GM23248 (cell line): Measurements from ENCODE around the gene RAB40B. TPM values are rescaled to one million over a fixed set of nuclear protein-coding genes. Genes with fewer than 3 reads are reported as not detected.

Source experiments
- DNase-seq: peaks from one replicate; pipeline ENCODE4 v3.0.0-alpha.2; 2015
- H2AFZ ChIP-seq: fragments of 200-600 bp; sonication (generic); 2 replicates; pipeline ENCODE4 v1.6.1; 2016; ENCODE audit warnings: antibody characterized with exemption
- H3F3A ChIP-seq: fragments of 200-600 bp; sonication (generic); 2 replicates; pipeline ENCODE4 v1.6.1; 2016; ENCODE audit warnings: mild to moderate bottlenecking, antibody characterized with exemption, mixed run types; ENCODE audit not compliant: insufficient read depth
- H3K27ac ChIP-seq: fragments of 200-600 bp; sonication (generic); 2 replicates; pipeline ENCODE4 v1.5.1; 2016; ENCODE audit warnings: mild to moderate bottlenecking
- H3K27me3 ChIP-seq: fragments of 200-600 bp; sonication (generic); replicated peaks from 2 replicates; pipeline ENCODE4 v1.6.1; 2016; ENCODE audit warnings: mild to moderate bottlenecking; ENCODE audit not compliant: insufficient read depth
- H3K36me3 ChIP-seq: fragments of 200-600 bp; sonication (generic); 2 replicates; pipeline ENCODE4 v1.6.1; 2016; ENCODE audit warnings: low read depth, mild to moderate bottlenecking
- H3K4me1 ChIP-seq: fragments of 200-600 bp; sonication (generic); 2 replicates; pipeline ENCODE4 v1.6.1; 2016; ENCODE audit warnings: mild to moderate bottlenecking; ENCODE audit not compliant: insufficient read depth
- H3K4me2 ChIP-seq: fragments of 200-600 bp; sonication (generic); one replicate; pipeline ENCODE4 v1.6.1; 2016; ENCODE audit warnings: mild to moderate bottlenecking; ENCODE audit not compliant: unreplicated experiment
- H3K4me3 ChIP-seq: fragments of 200-600 bp; sonication (generic); 2 replicates; pipeline ENCODE4 v1.5.1; 2016; ENCODE audit warnings: mild to moderate bottlenecking
- H3K79me2 ChIP-seq: fragments of 200-600 bp; sonication (generic); 2 replicates; pipeline ENCODE4 v1.6.1; 2016; ENCODE audit warnings: mild to moderate bottlenecking; ENCODE audit not compliant: insufficient read depth
- H3K9ac ChIP-seq: fragments of 200-600 bp; sonication (generic); 2 replicates; pipeline ENCODE4 v1.6.1; 2016; ENCODE audit warnings: mild to moderate bottlenecking
- H3K9me2 ChIP-seq: fragments of 200-600 bp; sonication (generic); 2 replicates; pipeline ENCODE4 v1.6.1; 2016; ENCODE audit warnings: mixed run types, mild to moderate bottlenecking, moderate library complexity; ENCODE audit not compliant: insufficient read depth
- H3K9me3 ChIP-seq: fragments of 200-600 bp; sonication (generic); one replicate; pipeline ENCODE4 v1.6.1; 2017; ENCODE audit warnings: low read depth
- H4K20me1 ChIP-seq: fragments of 200-600 bp; sonication (generic); 2 replicates; pipeline ENCODE4 v1.6.0; 2016; ENCODE audit not compliant: insufficient read depth
- EZH2 ChIP-seq: fragments of 200-600 bp; sonication (generic); IDR thresholded peaks from 2 replicates; pipeline ENCODE4 v1.6.1; 2018; ENCODE audit warnings: antibody characterized with exemption, mild to moderate bottlenecking; ENCODE audit not compliant: insufficient read depth, poor library complexity, severe bottlenecking
- EZH2phosphoT487 ChIP-seq: fragments of 200-600 bp; sonication (generic); IDR thresholded peaks from 2 replicates; pipeline ENCODE4 v1.6.1; 2018; ENCODE audit warnings: antibody characterized with exemption, moderate library complexity, mild to moderate bottlenecking, low read depth; ENCODE audit not compliant: insufficient read depth
- WGBS, 2 experiments: methylation state at CpG; one replicate each; pipeline ENCODE4 v1.1.6; 2015 to 2017; ENCODE audit warnings: low lambda C conversion rate in 2 of 2, low coverage in 1 of 2; ENCODE audit errors: missing lambda C conversion rate in 2 of 2; 5-methylcytosine and 5-hydroxymethylcytosine counted together
- in situ Hi-C: fragments of 300-500 bp; cut with MboI; formaldehyde crosslinking; loops from 2 replicates; pipeline ENCODE4 v1.15.0; 2020
- polyA plus RNA-seq: library from polyadenylated mRNA; unstranded; fragments of >200 nt; fragmentation: Nextera tagmentation; extraction: Ambion mirVana; gene quantifications from 2 replicates; pipeline ENCODE4 v1.2.1, GENCODE V29; 2016
- total RNA-seq: library from RNA; depleted of rRNA; stranded (reverse); fragments of >200 nt; shearing (Covaris generic); gene quantifications from 2 replicates; pipeline ENCODE4 v1.2.3, GENCODE V29; 2014

The RAB40B gene
- total and polyA plus RNA-seq, 2 experiments from 2014 or later = 23.7 to 23.8 TPM

DNA sequence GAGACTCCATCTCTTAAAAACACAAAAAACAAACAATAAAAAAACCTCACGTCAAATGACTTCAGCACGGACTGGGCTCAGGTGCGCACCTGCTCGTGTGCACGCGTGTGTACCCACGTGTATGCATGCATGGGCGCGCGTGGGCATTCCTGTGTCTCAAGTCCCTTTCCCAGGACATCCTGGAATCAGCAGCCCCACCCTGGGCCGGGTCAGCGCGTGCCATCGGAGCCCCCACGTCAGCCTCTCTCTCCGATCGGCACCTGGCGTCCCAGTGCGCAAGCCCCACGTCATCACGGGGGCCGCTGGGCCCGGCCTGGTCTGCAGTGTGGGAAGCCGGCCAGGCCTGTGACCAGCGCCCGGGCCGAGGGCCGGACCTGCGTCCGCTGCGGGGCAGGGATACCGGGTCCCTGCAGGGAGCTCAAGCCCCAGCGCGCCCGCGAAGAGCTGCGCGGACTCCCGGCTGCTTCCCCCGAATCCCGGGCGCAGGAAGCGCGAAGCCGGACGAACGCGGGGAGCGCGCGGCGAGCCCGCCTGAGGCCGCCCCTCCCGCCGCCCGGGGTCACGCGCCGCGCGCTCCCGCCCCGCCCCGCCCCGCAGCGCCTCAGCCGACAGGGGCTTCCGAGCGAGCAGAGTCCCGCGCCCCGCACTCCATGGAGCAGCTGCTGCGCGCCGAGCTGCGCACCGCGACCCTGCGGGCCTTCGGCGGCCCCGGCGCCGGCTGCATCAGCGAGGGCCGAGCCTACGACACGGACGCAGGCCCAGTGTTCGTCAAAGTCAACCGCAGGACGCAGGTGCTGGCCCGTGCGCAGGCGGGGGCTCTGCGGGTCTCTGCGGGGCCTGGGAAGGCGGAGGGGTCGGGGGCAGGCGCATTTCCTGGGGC is 36.7 kb upstream of the RAB40B start, which contains the start of gene FN3K:
TSS of gene FN3K (plus strand) at position 629 of the 880 bp plus-strand sequence. CDS start at position 651, 22 bp downstream.
- H3K4me2 ChIP-seq = peak within 1 kb of the TSS; percentile 78
- H3K9me2 ChIP-seq = no peaks in the 10 kb centered on the region
- peak within 1 kb of the TSS; percentile 75 for H2AFZ ChIP-seq
- peak within 1 kb of the TSS; percentile 73 for H3K4me3 ChIP-seq
- no peaks in the 10 kb centered on the region for H3F3A ChIP-seq
- no peak within 1 kb of the TSS for H3K27ac ChIP-seq
- no peak for TF ChIP-seq EZH2
- no peak for TF ChIP-seq EZH2phosphoT487
- 2 to 3% methylated on average over 50 to 62 of the region's 101 CpGs for WGBS, 2 experiments
- H3K9ac ChIP-seq = peak within 1 kb of the TSS; percentile 68
- H3K79me2 ChIP-seq = no peaks in the 10 kb centered on the region
- no peaks in the 10 kb centered on the region for H3K9me3 ChIP-seq
- no peaks in the 10 kb centered on the region for H3K27me3 ChIP-seq
- in situ Hi-C loops = no loop called here
- H3K36me3 ChIP-seq = no peaks in the 10 kb centered on the region
- no peaks in the 10 kb centered on the region for H4K20me1 ChIP-seq
- peak; percentile 73 for DNase-seq
- no peaks in the 10 kb centered on the region for H3K4me1 ChIP-seq

DNA sequence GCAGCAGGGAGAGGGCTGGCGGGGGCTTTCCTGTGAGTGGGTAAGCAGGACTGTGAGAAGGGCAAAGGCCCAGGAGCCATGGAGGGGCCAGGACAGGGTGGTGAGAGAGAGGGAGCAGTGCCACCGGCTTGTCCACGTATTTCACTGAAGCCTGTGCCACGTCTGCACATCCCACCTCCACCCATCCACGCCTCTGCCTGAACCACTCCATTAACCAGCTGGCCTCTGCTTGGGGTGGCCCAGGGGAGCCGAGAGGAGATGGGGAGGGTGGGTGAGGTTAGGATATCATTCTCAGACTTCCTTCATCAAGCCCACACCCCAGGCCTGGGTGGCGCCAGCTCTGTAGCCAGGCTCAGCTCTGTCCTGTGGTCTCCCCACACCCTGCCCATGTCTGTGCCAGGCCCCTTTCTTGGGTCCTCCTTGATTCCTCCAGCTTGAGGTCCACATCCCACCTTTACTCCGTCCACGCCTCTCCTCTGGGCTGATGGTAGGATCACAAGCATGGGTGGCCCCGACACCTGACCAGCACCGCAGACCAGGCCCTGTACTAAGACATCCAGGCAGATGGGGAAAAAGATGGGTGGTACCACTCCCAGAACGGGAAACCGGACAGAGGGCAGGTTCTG is 33.7 kb upstream of the RAB40B start:
- Histone ChIP-seq H3K4me3 (no peak overlapping the region), H3K9me2 (no peaks in the 10 kb centered on the region), H2AFZ (no peak overlapping the region), H3K36me3 (no peaks in the 10 kb centered on the region; the same call in 1 of the 2 replicates), H3K27ac (no peak overlapping the region), H3K27me3 (no peaks in the 10 kb centered on the region), H3K9me3 (no peaks in the 10 kb centered on the region), H3K79me2 (no peaks in the 10 kb centered on the region), H3K4me1 (no peaks in the 10 kb centered on the region), H4K20me1 (no peaks in the 10 kb centered on the region), H3K4me2 (no peak overlapping the region), H3F3A (no peaks in the 10 kb centered on the region), H3K9ac (no peak overlapping the region)
- TF ChIP-seq EZH2phosphoT487 = no peak
- TF ChIP-seq EZH2 = no peak
- DNase-seq = no peak
- WGBS, 2 experiments = 88 to 92% methylated on average over 13 of the region's 13 CpGs
- in situ Hi-C loops = no loop called here

DNA sequence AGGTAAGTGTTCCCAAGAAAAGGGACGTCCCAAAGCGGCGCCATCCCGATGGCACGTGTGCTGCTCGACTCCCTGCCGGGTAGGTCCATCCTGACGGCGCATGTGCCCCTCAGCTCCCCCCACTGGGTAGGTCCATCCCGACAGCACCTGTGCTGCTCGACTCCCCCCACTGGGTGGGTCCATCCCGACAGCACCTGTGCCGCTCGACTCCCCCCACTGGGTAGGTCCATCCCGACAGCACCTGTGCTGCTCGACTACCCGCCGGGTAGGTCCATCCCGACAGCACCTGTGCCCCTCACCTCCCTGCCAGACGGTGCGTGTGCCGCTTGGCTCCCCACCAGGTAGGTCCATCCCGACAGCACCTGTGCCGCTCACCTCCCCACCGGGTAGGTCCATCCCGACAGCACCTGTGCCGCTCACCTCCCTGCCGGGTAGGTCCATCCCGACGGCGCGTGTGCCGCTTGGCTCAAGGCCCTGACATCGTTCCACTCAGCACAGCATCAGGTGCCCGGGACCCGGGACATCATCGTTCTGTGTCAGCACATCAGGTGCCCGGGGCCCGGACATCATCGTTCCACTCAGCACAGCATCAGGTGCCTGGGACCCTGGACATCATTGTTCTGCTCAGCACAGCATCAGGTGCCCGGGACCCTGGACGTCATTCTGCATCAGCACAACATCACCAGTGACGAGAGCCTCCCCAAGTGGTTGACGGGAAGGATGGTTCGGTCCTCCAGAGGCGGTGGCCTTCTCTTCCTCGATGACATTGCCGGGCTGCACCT is 31.2 kb upstream of the RAB40B start:
- Histone ChIP-seq H3K79me2 (no peaks in the 10 kb centered on the region), H3K27me3 (no peaks in the 10 kb centered on the region), H2AFZ (no peak overlapping the region), H3F3A (no peaks in the 10 kb centered on the region), H3K9me3 (no peaks in the 10 kb centered on the region), H4K20me1 (no peaks in the 10 kb centered on the region), H3K9ac (no peak overlapping the region), H3K4me2 (no peak overlapping the region), H3K27ac (no peak overlapping the region), H3K4me3 (no peak overlapping the region), H3K9me2 (no peaks in the 10 kb centered on the region), H3K36me3 (no peaks in the 10 kb centered on the region; the same call in 1 of the 2 replicates), H3K4me1 (no peaks in the 10 kb centered on the region)
- WGBS, 2 experiments = 89 to 91% methylated on average over 34 to 47 of the region's 48 CpGs
- no peak for DNase-seq
- no peak for TF ChIP-seq EZH2
- TF ChIP-seq EZH2phosphoT487 = no peak
- in situ Hi-C loops = no loop called here

DNA sequence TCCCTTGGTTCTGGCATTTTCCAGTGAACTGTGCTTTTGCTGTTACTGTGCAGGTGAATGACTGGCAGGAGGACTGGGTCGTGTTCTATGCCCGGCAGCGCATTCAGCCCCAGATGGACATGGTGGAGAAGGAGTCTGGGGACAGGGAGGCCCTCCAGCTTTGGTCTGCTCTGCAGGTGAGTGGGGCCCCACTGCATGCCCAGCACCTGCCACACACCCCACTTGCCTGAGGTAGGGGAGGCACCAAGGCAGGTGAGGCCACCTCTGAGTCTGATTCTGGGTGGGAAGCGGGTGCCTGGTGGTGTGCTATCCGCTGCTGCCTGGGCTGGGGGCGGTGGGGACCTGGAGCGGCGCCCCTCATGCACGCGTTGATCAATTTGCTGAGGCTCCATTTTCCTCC is 27.9 kb upstream of the RAB40B start:
- Histone ChIP-seq H3K36me3 (no peaks in the 10 kb centered on the region; the same call in 1 of the 2 replicates), H3F3A (no peaks in the 10 kb centered on the region), H3K4me2 (no peak overlapping the region), H3K27ac (no peak overlapping the region), H2AFZ (no peak overlapping the region), H3K27me3 (no peaks in the 10 kb centered on the region), H3K9me2 (no peaks in the 10 kb centered on the region), H4K20me1 (no peaks in the 10 kb centered on the region), H3K4me1 (no peaks in the 10 kb centered on the region), H3K79me2 (no peaks in the 10 kb centered on the region), H3K4me3 (no peak overlapping the region), H3K9ac (no peak overlapping the region), H3K9me3 (no peaks in the 10 kb centered on the region)
- in situ Hi-C loops = no loop called here
- no peak for TF ChIP-seq EZH2phosphoT487
- TF ChIP-seq EZH2 = no peak
- WGBS, 2 experiments = 94 to 98% methylated on average over 10 of the region's 10 CpGs
- DNase-seq = no peak
